Upper lobe of left lung (tissue), 4 donors: ENCODE data around the gene LRR1.

Source experiments
- CTCF ChIP-seq, 6 experiments: fragments of 450-650 bp in 4 of 6; fragments of 200-600 bp in 2 of 6; sonication (generic) in 2 of 6; IDR thresholded peaks; one replicate each; pipeline ENCODE4 v1.5.1; 2016 to 2019; ENCODE audit warnings: antibody characterized with exemption in 6 of 6
- EP300 ChIP-seq, 4 donors: sonication (generic); formaldehyde crosslinking; IDR thresholded peaks; one replicate each; pipeline ENCODE4 v1.5.1; 2017; ENCODE audit warnings: antibody characterized with exemption in 4 of 4, control low read depth in 2 of 4
- POLR2A ChIP-seq, 4 donors: fragments of 450-650 bp; IDR thresholded peaks; one replicate each; pipeline ENCODE4 v1.5.1; 2016 to 2017; ENCODE audit warnings: antibody characterized with exemption in 4 of 4, mild to moderate bottlenecking in 2 of 4
- POLR2AphosphoS5 ChIP-seq, 2 donors: sonication (generic); formaldehyde crosslinking; IDR thresholded peaks; one replicate each; pipeline ENCODE4 v1.5.1; 2017; ENCODE audit warnings: antibody characterized with exemption in 2 of 2

GRCh38 chr14:49607583-49607982 is 8.8 kb downstream of the LRR1 start:
- TF ChIP-seq CTCF (IDR thresholded peaks at IDR 0.05) = no peak
- TF ChIP-seq EP300 (IDR thresholded peaks at IDR 0.05) = no peak
- TF ChIP-seq POLR2AphosphoS5 (IDR thresholded peaks at IDR 0.05) = no peak
- TF ChIP-seq POLR2A (IDR thresholded peaks at IDR 0.05) = no peak
